Fibroblast of peridontal ligament (primary cell): ENCODE measurements around the gene OS9.
A peak's percentile ranks its signal among the peaks of the same experiment; 100 is the strongest.

Experiments
- DNase-seq: peaks from one replicate; pipeline ENCODE4 v3.0.0-alpha.2; 2010; ENCODE audit errors: extremely low read depth

Gene OS9

DNA sequence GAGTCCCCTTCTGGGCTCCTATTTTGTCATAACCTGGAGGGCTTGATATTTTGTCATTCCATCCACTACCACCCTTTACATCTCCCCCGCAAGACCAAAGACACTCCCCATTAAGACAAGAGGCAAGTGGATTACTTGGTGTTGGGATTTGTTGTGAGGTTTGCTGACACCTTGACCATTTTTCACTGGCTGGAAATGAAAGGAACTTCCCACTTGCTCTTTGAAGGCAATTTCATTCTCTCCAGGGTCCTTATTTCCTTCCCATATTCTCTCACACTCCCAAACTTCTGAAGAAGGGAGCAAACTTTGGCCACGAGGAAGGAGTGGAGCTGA is 29.7 kb downstream of the OS9 start:
- DNase-seq, result no peak

DNA sequence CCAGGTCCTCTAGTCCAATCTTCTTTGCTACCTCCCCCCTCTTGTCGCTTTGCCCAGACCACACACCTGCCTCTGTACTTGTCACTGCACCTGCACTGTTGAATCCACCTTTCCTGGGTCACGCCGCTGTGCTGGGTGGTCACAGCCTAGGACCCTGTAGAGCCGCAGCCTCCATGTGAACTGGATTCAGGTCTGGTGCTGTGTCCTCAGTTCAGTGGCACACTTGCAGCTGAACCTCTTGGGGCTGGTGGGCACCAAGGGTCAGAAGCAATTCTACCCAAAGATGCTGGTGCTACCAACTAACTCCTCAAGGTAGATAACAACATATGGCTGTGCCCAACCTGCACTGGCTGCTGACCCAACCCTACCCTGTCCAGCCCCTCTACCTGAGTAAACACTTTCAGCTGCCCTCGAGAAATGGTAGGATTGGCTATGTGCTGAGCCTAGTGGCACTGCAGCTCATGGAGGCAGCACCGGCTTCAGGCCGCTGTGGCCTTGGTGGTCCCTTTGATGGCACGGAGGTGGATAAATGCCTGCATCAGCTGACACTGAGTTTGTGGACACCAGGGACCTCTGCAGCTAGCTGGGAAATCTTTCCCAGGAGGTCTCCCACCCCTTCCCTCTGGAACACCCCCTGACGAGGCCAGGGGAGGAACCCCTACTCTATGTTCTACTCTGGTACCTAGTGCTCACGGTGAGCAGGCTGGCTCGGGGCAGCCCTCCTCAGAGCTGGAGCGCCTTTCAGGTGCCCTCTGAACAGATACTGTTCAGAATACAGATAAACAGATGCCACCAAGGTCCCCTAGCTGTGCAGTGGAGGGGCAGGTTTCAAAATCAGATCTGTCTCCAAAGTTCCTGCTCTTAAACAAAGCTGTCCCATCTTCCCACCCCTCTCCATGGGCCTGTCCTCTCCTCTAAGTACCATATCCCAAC is 30.3 kb downstream of the OS9 start:
- DNase-seq, result no peak

DNA sequence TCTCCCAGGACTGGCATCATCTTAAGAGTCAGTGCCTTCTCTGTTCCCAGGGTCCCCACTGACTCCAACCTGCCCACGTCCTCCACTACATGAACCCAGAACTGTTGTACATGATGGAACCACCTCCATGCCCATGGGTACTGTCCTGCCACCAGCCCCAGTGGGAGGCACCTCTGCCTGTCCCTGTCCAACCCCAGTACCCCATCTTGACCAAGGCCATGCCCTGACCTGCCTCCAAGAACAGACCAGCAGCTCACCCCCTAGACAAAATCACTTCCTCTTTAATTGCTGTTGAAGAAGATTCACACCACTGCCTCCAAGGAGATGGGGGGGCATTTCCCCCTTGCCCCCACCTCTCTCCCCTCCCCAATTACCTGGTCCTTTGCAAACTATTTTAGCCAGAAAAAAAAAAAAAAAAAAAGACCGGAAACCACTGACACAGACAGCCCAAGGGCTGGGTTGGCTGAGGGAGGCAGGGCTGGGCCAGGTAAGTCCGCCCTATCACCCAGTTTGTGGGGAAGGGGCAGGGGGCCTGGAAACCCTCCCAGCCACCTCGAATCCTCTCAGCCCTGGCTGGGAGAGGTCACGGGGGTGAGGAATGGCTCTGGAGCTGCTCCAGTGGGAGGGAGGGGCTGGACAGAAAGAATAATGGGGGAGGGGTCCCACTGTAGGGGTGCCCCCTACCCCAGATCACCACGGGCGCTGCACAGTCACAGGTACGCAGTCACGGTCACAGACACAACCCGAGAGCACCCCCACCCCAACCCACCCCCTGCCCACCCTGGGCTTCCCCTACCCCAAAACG is 31.2 kb downstream of the OS9 start:
- DNase-seq, result no peak

DNA sequence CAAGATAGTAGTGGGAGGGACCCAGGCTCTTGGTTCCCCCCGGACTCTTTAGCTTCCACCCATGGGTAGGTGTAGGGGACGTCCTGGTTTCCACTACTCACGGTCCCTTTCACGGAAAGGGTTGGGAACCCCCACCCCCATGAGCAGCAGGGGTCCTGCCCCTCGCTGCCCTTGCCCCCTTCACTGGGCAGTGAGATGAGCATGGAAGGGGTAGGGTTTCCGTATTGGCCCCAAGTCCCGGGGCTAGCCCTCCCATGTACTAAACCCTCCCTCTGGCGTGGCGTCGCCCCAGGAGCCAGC is 31.9 kb downstream of the OS9 start:
- DNase-seq, result no peak

DNA sequence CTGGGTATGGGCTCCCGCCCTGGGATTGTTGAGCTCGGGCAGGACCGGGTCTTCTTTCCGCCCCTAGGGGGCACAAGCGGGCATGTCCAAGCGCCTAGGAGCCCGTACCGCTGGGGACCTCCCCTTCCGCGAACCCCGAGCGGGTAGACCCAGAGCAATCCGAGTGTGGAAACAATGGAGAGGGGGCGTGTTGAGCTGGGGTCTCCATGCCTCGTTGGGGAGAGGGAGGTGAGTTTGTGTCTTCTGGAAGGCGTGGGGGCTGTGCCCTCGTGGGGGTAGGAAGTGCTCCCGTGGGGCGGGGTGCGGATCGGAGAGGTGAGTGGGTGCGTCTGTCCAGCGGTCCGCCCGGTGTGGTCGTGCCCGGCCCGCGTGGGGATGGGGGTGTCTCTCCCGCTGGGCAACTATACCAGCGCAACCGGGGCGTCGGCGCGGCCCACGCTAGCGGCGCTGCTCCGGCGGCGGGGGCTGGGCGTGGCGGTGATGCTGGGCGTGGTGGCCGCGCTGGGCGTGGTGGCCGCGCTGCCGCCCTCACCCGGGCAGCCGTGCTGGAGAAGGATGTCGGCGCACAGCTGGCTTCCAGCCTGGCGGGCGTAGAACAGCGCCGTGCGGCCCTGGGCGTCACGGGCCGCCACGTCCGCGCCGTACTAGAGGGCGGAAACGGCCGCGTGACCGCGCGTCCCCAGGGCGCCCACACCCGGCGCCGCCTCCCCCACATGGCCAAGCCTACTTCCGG is 32.4 kb downstream of the OS9 start:
- peak; percentile 84 for DNase-seq

DNA sequence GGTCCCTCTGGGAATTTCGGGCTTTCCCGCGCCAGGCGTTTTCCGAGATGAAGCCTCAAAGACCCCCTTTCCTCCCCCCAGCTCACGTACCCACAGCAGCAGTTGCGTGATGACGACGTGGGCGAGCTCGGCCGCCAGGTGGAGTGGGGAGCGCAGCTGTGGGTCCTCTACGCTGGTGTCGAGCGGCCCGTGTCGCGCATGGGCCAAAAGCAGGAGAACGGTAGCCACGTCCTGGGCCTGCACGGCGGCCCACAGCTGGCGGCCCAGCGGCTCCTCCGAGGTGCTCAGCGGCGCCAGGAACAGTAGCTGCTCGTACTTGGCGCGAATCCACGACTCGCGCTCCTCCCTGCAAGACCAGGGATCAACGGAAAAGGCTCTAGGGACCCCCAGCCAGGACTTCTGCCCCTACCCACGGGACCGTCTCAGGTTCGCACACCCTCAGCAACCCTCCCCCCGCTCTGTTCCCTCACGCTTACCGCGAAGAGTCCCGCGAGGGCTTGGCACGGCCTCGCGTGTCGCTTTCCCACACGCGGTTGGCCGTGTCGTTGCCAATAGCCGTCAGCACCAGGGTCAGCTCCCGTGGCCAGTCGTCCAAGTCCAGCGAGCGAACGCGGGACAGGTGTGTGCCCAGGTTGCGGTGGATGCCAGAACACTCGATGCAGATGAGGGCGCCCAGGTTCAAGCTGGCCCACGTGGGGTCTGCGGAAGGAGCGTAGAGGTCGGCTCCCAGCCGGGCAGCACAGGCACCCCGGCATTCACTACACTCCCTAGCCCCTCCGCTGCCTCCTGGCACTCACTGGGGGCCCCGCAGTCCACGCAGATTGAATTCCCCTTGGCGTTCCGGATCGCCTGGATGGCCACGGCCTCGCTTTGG is 33.2 kb downstream of the OS9 start:
- DNase-seq, result no peak

DNA sequence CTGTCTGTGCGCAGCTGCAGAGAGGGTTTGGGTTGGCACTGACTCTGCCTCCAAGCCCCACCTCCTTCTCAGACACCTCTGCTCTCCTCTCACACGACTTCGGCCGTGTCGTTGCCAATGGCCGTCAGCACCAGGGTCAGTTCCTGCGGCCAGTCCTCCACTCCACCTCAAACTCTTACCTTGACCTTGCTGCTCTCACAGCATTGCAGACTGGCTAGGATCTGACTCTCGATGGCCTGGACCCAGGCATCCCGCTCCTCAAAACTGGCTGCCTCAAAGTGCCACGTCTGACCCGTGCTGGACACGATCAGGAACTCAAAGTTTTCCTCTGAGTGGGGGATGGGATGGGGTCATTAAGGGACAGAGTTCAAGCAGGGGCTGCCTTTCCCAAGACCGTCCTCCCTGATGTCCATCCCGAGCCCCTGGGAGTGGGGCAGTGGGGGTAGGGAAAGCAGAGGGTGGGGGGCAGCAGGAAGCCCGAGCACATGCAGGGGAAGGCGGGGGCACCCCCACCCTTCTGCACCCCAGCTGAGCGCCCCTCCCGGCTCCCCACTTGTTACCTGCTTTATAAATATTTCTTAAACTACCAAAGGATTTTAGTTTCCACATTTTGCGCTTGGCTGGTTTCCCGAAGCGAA is 33.9 kb downstream of the OS9 start:
- DNase-seq, result no peak

DNA sequence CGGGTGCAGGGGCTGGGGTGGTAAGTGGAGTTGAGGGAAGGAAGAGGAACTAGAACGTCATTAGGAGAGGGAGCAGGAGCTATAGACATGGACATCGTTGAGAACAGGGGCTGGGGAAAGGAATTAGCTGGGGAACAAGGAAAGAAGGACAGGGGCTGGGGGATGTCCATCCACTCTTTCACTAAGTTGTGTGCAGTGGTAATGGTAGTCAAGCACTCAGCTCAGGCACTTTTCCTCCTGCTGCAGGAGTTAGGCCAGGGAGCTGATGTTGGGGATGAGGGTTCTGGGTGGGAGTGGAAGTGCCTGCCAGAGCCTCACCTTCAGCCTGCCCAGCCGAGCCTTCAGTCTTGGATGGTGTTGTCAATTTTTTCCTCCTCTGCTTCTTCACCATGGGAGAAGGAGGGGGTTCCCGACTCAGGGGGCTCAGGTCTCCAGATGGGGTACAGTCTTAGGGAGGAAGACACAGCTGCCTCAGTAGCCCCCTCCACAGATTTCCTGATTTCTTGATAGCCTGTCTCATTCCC is 35.5 kb downstream of the OS9 start:
- no peak for DNase-seq

DNA sequence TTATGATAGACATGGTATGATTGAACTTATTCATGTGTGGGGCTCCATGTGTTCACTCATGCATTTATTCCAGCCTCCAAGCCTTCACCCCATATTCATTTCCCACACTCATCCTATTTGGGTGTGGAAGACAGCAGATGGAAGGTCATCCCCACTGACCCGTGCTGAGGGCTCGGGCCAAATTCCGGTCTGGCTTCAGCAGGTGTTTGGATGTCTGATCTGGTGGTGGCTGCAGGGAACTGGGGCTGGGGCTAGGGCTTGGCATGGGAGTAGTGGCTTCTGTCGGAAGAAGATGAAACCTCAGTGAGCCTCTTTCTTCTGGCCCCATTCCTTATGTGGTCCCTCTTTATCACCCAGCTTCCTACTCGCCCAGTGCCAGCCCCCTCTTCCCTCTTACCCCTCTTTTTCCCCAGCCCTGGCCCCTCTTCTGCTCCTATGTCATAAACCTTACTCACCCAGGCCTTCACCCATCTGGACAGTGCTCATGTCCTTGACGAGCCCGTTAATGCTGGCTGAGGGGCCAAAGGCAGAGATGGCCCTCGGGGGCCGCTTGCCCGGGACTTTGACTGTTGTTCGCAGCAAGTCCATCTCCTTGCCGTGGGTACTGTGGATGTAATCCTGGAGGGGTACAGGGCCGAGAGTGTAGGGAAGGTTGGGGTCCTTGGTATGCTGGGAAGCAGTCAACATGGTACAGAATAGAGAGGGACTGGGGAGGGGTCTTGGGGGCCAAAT is 36.6 kb downstream of the OS9 start:
- no peak for DNase-seq

DNA sequence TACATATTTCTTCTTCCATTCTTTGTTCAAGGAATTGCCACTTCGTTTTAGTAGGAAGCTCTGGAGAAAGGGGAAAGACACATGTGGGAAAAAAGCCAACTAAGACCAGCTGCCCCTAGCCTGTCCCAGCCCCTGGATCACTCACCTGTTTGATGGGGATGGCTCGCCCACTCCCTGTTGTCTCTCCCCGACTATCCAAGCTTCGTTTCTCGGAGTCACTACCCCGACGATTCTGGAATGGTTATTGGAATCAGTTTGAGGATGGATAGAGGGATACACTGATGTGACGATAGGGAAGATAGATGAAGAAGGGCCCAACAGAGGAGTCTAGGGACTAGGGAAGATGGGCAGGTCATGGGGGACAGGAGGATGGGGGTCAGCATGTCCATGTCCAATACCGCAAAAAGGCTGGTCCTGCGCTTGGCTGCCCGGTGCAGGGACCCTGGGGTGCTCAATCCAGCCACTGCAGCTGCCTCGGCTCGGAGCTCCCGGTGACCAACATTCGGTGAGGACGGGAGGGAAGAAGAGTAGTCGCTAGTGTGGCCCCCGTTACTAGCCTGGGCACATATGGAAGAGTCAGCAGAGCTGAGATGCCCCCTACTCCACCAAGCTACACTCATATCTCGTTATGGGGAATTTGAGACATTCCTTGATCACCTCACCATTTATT is 37.6 kb downstream of the OS9 start:
- DNase-seq, result no peak

DNA sequence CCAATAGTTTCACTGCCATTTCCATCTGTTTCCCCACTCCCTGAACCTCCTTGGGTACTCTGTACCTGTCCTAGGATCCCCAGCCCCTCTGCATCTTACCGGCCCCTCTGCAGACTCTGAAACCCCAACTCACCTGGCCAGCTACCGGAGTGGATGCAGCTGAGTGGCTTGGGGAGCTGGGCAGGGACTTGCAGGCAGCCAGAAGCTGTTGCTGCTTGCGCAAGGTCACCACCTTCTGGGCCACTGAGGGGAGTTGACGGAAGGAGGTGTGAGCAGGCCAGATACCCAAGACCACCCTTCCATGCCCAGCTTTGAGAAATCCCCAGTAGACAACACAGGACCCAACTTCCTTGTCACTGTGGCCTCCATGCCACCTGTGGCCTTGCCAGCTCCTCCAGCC is 38.3 kb downstream of the OS9 start:
- DNase-seq, result no peak

DNA sequence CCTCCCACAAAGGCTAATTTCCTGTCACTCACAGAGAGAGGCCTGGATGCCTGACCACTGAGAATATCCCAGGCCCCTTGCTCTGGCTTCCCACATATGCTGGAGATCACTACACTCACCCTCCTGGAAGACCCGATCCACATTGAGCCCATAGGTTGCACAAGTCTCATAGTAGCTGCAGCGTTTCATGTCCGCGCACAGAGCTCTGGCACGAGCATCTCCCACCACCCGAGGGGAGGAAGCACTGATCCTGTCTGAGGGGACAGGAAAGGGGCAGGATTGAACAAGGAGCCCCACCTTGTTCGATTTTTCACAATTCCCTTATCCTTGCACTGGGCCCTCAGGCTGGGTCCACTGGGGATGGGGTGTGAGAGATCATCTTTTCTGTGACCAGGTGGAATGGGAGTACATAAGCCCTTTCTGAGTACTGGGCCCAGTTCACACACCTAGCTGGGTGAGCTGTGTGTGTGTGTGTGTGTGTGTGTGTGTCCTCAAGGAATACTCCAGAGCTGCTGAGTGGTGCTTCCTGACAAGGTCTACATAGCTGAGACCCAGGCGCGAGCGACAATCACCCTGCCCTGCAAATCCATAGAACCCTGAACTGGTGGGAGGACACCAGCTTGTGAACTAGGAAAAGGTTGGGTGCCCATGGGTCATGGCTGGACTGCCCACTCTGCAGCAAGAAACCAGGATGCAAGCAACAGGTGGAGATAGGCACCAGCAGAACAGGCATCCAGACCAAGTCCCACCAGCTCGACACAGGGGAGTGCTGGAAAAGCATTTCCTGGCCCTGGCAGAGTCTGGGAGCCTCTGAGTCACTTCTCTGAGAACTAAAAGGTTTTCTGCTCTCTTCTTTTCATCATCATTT is 39.0 kb downstream of the OS9 start:
- DNase-seq, result no peak

DNA sequence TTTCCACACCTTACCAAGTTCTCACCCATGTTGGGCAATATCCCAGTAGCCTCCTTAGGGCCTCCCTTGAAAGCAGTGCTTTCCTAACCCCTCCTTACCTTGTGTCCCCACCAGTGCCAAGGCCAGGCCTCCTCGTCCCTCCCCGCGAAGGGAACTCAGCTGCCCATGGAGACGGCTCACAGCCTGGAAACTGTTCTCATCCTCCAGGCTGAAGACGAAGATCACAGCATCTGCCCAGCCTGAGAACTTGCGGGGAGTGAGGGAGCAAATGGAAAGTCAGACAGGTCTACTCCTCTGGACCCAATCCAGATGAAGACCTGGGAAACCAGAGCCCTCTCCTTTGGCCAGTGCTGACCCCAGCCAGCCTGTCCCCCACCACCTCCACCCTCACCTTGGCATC is 40.0 kb downstream of the OS9 start:
- no peak for DNase-seq

DNA sequence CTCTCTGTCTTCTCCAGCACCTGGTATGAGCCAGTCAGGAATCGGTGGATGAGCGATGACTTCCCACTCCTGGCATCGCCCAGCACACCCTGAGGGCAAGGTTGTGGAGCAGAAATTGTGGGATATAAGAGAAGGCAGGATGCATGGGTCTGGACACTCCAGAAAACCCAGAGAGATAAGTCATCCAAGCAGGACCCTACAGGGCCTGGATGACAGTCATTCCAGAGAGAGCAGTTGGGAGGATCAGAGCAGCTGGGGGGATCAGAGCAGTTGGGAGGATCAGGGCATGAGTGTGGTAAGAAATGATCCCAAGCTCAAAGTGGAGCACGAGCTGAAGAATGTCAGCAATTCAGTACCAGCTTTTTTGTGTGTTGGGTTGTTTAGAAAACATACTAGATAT is 40.7 kb downstream of the OS9 start:
- DNase-seq, result no peak

DNA sequence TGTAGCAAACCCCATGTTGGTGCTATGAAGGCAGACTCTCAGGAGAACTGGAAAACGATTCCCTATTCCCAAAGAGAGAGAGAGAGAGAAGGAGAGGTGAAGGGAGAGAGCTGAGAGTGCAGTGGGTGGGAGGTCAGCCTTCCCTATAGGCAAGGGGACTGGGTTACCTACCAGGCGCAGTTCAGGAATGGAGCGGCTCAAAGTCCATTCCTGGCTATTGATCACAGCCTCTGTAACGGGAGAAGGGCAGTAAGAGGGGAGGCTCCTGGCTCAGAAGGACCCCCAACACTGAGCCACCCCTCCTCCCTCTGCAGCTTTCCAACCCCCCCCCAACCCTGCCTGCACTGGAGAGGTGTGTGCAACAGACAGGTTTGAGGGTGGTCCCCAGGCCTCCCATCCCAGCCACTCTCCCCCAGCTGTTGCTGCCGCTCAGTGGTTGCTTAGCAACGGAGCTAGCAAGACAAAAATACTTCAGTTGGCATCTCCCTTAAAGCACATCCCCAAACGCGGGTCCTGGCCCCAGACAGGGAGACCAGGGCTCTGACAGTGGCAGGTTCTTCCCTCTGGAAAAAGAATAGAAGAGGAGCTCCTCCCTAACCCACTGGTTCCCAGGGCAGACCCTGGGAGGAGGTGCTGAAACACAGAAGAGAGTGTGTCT is 41.4 kb downstream of the OS9 start:
- no peak for DNase-seq

DNA sequence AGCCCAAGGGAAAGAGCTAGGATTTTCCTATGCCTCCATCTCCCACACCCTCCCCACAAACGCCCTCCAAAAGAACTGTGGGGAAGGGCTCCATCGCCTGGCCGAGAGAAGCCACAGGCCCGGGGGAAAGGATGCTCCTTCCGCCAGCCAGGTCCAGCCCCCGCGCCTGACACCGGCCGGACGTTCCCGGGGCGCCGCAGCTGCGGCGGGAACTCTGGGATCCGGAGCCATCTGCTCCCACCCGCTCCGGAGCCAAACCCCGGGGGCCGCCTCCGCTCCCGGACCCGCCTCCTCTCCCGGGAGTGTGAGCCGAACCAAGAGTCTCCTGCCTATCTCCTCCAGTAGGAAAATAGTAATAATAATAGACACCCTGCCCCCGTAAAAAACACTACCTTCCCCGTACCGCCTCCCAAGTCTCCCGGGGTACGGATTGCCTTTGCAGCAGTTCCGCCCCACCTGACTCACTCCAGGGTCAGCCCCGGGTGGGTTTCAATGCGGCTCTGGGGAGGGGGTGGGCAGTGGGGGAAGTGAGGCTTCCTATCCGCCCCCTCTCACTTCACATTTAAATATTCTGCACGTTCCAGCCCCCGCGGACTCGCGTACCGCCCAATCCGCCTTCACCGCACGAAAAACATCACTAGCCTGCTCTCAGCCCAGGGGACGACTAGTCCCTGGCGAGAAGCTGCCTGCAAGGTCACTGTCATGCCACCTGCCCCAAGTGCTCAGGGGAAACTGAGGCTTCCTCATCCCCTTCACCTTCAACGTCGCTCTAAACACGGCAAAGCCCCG is 42.2 kb downstream of the OS9 start:
- no peak for DNase-seq

DNA sequence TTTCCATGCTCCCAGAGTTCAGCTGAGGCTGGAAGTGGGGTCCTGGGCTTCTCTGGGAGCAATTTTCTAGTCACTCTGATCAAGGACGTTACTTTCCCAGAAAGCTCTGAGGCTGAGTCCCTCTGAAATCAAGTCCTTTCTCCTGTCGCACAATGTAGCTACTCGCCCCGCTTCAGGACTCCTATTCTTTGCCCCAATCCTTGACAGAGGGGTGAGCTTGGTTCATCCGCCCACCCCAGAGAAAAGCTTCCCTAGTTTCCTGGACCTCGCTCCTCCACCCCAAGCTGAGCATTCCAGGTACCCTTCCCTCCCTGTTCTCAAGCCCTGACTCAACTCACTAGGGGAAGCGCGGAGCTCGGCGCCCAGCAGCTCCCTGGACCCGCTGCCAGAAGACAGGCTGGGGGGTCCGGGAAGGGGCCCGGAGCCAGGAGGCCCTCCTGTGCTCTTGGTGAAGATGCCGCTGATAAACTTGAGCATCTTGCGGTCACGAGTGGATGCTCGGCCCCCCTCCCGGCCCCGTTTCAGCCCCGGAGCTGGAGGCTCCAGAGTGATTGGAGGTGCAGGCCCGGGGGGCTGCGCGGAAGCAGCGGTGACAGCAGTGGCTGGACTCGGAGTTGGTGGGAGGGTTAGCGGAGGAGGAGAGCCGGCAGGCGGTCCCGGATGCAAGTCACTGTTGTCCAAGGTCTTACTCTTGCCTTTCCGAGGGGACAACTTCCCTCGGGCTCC is 43.0 kb downstream of the OS9 start:
- DNase-seq, result no peak
